T-helper 17 cell (primary cell): Measurements from ENCODE around the gene PUM1. TPM values are rescaled to one million over a fixed set of nuclear protein-coding genes. Genes with fewer than 3 reads are reported as not detected.

ENCODE experiments used
- ATAC-seq: fragments of 150-1000 bp; cut with Tn5 transposase; 2 replicates; pipeline ENCODE4 v1.10.0; 2021; ENCODE audit warnings: mild to moderate bottlenecking, moderate library complexity
- DNase-seq, 3 donors: peaks; one replicate each; pipeline versions ENCODE4 v3.0.0 to v3.0.0-alpha.2; 2020 to 2021
- H3K9me3 ChIP-seq: one replicate; pipeline ENCODE4 v1.7.0; 2013; ENCODE audit warnings: low read length, mild to moderate bottlenecking; ENCODE audit not compliant: control insufficient read depth, poor library complexity, severe bottlenecking
- H3K27ac Mint-ChIP-seq: one replicate; pipeline ENCODE4 v1.8.0; 2022; ENCODE audit warnings: mild to moderate bottlenecking, moderate library complexity, mixed read lengths
- H3K27me3 Mint-ChIP-seq: one replicate; pipeline ENCODE4 v1.8.0; 2022; ENCODE audit warnings: mixed read lengths
- H3K36me3 Mint-ChIP-seq: one replicate; pipeline ENCODE4 v1.8.0; 2022; ENCODE audit warnings: low read depth, mixed read lengths
- H3K4me1 Mint-ChIP-seq: one replicate; pipeline ENCODE4 v1.8.0; 2022; ENCODE audit warnings: mild to moderate bottlenecking, mixed read lengths
- H3K4me3 Mint-ChIP-seq: one replicate; pipeline ENCODE4 v1.8.0; 2022; ENCODE audit warnings: mild to moderate bottlenecking, moderate library complexity, mixed read lengths
- total RNA-seq, 4 donors: library from RNA in 2 of 4; stranded (reverse) in 2 of 4; gene quantifications; one replicate each; pipeline ENCODE4 v1.2.3 and lab custom pipeline; 2022 to 2026

PUM1 gene
- total RNA-seq, 2 donors from 2014 or later: 186 to 202 TPM

DNA sequence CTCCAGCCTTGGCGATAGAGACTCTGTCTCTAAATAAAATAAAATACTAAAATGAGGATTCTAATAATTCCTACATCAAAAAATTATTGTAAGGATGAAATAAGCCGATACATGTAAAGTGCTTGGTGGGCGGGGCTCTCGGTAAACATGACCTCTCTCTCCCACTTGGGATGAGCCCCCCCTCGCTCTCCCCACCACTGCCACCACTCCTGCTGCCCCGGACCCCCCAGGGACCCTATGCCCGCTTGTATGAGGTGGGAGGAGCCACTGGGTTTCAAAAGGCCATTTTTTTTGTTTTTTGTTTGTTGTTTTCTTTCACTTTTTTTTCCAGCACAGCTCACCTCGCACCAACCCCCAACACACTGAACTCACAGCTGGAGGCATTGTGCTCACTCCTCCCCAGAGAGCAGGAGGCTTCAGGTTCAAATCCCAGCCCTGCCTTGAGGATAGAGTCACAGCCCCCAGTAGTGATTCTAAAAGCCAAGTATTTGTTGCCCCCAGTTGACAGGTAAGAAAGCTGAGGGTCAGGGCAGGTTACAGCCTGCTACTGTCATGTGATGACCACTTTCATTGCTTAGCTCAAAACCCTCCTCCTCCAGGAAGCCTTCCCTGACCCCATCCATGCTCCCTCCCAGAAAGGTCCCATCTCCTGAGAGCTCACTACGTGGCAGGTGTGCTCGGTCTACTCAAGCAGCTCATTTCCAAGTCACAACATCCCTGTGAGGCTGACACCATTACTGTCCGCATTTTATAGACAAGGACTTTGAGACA, 161.1 kb downstream of the PUM1 start:
- H3K27ac Mint-ChIP-seq: no peak overlapping the region
- DNase-seq (no peak), ATAC-seq (no peak)
- H3K4me1 Mint-ChIP-seq: peaks cover 13% of the 10 kb centered on the region
- no peak overlapping the region for H3K4me3 Mint-ChIP-seq
- no peaks in the 10 kb centered on the region for H3K9me3 ChIP-seq
- H3K36me3 Mint-ChIP-seq: peaks cover 2% of the 10 kb centered on the region
- peaks cover 50% of the 10 kb centered on the region for H3K27me3 Mint-ChIP-seq

DNA sequence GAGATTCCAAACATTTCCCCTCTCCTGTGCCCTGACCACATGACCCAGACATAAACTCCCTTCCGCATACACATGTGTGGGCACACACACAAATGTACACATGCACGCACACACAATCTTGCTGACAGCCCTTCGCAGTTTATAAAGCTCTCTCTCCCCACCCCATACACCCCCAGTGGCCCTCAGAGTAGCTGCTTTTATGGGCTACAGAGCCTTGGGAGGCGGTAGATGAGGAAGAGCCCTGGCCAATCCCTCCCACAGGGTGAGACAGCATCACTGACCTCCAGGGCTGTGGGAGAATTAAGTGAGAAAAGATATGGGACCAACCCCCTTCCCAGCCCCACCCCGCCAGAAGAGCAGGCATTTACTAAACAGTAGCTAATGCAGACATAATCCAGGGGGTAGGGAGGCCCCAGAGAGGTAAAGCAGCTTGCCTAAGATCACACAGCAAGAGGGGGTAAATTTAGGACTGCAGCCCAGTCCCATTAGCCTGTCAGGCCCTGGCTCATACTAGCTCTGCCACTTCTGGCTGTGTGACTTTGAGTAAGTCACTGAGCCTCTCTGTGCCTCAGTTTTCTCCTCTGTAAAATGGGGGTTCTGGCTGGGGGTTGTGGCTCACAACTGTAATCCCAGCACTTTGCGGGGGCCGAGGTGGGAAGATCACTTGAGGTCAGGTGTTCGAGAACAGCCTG, 162.0 kb downstream of the PUM1 start:
- no peak overlapping the region for H3K27ac Mint-ChIP-seq
- peaks cover 47% of the 10 kb centered on the region for H3K27me3 Mint-ChIP-seq
- no peak for DNase-seq
- H3K4me3 Mint-ChIP-seq: no peak overlapping the region
- peaks cover 2% of the 10 kb centered on the region for H3K36me3 Mint-ChIP-seq
- no peaks in the 10 kb centered on the region for H3K9me3 ChIP-seq
- no peak for ATAC-seq
- H3K4me1 Mint-ChIP-seq: peaks cover 9% of the 10 kb centered on the region

- no peaks in the 10 kb centered on the region for H3K9me3 ChIP-seq
- Mint-ChIP-seq H3K4me3 (no peak overlapping the region), H3K36me3 (peaks cover 2% of the 10 kb centered on the region), H3K4me1 (peaks cover 9% of the 10 kb centered on the region), H3K27me3 (peaks cover 47% of the 10 kb centered on the region), H3K27ac (no peak overlapping the region)
- DNase-seq (no peak), ATAC-seq (no peak)
Observed at GRCh38 chr1:30902593-30903290, 162.8 kb downstream of the PUM1 start.

- no peak for ATAC-seq
- no peaks in the 10 kb centered on the region for H3K9me3 ChIP-seq
- peaks cover 6% of the 10 kb centered on the region for H3K4me1 Mint-ChIP-seq
Observed at GRCh38 chr1:30901798-30902581, 163.5 kb downstream of the PUM1 start.

DNA sequence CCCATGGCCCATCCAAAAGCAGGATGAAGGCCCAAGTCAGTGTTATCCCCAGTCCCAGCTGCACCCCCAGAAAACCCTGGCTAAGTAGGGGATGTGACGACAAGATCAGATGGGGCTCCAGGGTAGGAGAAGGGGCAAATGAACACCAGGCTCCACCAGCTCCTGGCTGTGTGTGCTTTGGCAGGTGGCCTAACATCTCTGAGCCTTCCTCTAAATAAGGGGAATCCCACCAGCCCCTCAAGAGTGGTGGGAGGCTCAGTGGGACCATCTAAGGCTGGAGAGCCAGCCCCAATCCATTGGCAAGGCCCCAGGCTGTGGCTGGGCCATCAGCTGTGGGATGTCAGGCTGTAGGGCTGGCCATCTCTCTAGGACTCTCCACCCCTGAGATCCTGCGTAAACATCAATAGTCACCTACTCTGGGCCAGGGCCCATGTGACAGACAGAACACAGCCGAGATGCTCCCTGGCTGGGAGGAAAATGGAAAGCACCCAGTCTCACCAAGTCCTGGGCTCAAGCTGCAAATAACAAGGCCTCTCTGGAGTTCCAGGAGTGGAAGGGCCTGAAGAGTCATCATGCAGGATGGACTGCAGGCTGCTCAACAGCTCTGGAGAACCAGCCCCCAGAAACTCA, 164.5 kb downstream of the PUM1 start:
- Mint-ChIP-seq H3K4me3 (no peak overlapping the region), H3K27me3 (peaks cover 43% of the 10 kb centered on the region), H3K4me1 (peaks cover 10% of the 10 kb centered on the region), H3K36me3 (peaks cover 2% of the 10 kb centered on the region), H3K27ac (no peak overlapping the region)
- no peaks in the 10 kb centered on the region for H3K9me3 ChIP-seq
- DNase-seq (no peak), ATAC-seq (no peak)

More at GRCh38 chr1:30901798-30902581, 163.5 kb downstream of the PUM1 start:
- peaks cover 40% of the 10 kb centered on the region for H3K27me3 Mint-ChIP-seq
- H3K36me3 Mint-ChIP-seq: peaks cover 2% of the 10 kb centered on the region
- no peak overlapping the region for H3K27ac Mint-ChIP-seq
- no peak overlapping the region for H3K4me3 Mint-ChIP-seq
- DNase-seq: no peak

- no peaks in the 10 kb centered on the region for H3K9me3 ChIP-seq
- H3K4me1 Mint-ChIP-seq: peaks cover 8% of the 10 kb centered on the region
- ATAC-seq (no peak), DNase-seq (no peak)
- no peak overlapping the region for H3K27ac Mint-ChIP-seq
- H3K27me3 Mint-ChIP-seq: peaks cover 38% of the 10 kb centered on the region
- peaks cover 2% of the 10 kb centered on the region for H3K36me3 Mint-ChIP-seq
- H3K4me3 Mint-ChIP-seq: no peak overlapping the region
Observed at GRCh38 chr1:30900486-30900885, 165.0 kb downstream of the PUM1 start.

DNA sequence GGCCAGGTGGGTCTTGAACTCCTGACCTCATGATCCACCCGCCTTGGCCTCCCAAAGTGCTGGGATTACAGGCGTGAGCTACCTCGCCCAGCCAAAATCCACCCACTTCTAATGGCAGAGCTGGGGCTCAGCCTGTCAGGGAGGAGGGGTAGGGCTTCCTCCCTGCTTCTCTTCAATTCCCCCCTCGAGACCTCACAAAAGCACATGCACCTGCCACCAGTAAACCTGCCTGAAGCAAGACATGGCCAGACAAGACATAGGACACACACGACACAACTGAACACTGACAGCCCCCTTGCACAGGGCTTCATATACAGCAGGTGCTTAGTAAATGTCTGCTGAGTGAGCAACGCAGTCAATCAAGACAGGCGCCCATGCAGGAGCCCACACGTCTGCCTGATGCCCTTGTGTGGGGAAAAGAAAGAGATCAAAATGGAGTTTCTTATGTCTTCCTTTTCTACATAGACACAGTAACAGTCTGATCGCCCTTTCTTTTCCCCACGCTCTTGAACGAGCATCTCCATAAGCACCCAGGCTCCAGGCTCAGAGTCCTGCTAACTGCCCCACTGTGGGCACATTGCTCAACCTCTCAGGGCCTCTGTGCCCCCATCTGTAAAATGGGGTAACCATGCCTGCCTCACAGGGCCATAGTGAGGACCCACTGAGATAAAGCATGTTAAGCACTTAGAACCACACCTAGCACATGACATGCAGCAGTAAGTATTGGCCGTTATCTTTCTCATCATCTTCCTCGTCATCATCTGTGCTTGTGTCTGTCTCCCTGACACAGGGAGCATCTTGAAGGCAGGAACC, 165.7 kb downstream of the PUM1 start:
- no peak for ATAC-seq
- no peak overlapping the region for H3K4me3 Mint-ChIP-seq
- no peak for DNase-seq
- H3K27ac Mint-ChIP-seq: no peak overlapping the region
- H3K27me3 Mint-ChIP-seq: peaks cover 36% of the 10 kb centered on the region
- no peaks in the 10 kb centered on the region for H3K9me3 ChIP-seq
- H3K36me3 Mint-ChIP-seq: peaks cover 2% of the 10 kb centered on the region
- H3K4me1 Mint-ChIP-seq: peaks cover 8% of the 10 kb centered on the region

DNA sequence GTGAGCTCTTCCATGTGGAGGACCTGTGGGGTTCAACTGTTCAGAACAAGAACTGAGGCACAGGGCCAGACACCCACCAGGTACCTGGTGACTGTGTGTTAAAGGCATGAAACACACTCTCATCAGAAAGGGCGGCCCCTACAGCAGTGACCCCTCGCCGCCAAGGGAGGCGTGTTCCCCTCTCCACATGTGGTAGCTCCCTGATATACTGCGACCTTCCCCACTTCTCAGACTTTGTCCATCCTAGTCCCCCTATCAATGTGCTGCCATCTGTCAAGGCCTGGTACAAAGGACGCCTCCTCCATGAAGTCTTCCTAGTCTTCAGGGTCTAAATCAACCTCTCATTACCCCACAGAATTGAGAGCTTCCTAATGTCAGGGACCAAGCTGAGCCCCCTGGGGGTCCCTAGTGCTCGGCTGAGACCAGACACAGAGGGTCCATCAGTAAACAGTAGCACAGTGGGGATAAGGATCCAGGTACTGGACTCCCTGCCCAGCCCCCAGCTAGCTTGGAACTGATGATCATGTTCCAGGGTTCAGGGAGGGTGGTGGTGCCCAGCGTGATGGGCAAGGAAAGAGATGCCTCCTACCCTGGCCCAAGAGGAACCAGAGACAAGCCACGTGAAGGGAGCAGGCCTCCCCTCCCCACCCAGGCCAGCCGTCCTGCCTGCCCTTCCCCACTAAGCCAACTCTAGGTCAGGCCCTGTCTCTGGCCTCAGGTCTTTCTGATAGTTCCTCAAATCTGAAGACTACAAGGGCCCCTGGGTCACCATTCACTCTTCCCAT, 167.3 kb downstream of the PUM1 start:
- ATAC-seq (no peak), DNase-seq (no peak)
- Mint-ChIP-seq H3K4me3 (no peak overlapping the region), H3K36me3 (peaks cover 2% of the 10 kb centered on the region), H3K4me1 (peaks cover 5% of the 10 kb centered on the region), H3K27me3 (peaks cover 32% of the 10 kb centered on the region), H3K27ac (no peak overlapping the region)
- no peaks in the 10 kb centered on the region for H3K9me3 ChIP-seq

DNA sequence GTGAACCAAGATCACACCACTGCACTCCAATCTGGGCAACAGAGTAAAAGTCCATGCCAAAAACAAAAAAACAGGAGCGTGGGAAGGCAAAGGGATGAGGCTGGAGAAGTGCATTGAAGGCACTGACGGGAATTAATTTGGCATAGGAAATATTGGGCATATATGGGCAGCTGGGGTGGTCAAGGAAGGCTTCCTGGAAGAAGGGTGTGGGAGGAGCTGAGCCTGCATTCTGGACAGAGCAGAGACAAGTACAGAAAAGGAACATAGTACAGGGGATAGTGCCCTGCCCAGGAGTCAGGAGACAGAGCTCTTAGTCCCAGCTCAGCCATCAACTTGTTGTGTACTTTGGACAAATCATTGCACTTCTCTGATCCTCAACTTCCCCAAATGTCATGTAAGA, 168.6 kb downstream of the PUM1 start:
- no peak overlapping the region for H3K4me3 Mint-ChIP-seq
- peaks cover 36% of the 10 kb centered on the region for H3K27me3 Mint-ChIP-seq
- no peak for ATAC-seq
- peaks cover 5% of the 10 kb centered on the region for H3K4me1 Mint-ChIP-seq
- peaks cover 2% of the 10 kb centered on the region for H3K36me3 Mint-ChIP-seq
- no peak for DNase-seq
- H3K27ac Mint-ChIP-seq: no peak overlapping the region
- H3K9me3 ChIP-seq: no peaks in the 10 kb centered on the region

- Mint-ChIP-seq H3K4me3 (no peak overlapping the region), H3K36me3 (peaks cover 2% of the 10 kb centered on the region), H3K4me1 (peaks cover 5% of the 10 kb centered on the region), H3K27me3 (peaks cover 37% of the 10 kb centered on the region), H3K27ac (peak overlapping the region; percentile 59)
- ATAC-seq (no peak), DNase-seq (no peak)
- H3K9me3 ChIP-seq: no peaks in the 10 kb centered on the region
Observed at GRCh38 chr1:30895944-30896660, 169.4 kb downstream of the PUM1 start.

DNA sequence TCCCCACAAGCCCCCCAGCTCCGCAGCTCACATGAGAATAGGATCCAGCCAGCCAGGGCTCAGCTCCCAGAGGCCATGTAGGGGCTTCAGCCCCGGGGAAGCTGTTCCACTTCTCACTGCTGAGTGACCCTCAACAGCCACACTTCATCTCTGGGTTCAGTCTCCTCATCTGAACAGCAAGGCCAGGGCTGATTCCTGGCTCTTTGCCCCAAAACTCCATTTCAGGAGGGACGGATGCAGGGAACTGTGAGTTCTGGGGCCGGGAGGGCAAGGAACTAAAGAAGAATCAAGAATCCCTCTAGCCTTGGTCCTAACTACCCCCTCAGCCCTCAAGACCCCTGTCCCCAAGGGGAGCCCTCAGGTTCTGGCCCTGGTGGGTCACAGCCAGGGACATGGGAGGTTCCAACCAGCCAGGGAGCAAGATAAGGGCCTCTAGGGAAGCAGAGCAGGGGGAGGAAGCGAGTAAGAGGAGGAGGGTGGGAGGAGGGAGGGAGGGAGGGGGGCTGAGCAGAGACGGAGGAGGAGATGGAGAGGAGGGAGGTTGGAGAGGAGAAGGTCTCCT, 170.1 kb downstream of the PUM1 start:
- H3K27ac Mint-ChIP-seq: peak overlapping the region; percentile 59
- no peak for DNase-seq
- H3K4me3 Mint-ChIP-seq: no peak overlapping the region
- H3K4me1 Mint-ChIP-seq: peaks cover 5% of the 10 kb centered on the region
- no peaks in the 10 kb centered on the region for H3K9me3 ChIP-seq
- ATAC-seq: no peak
- H3K27me3 Mint-ChIP-seq: peaks cover 37% of the 10 kb centered on the region
- H3K36me3 Mint-ChIP-seq: peaks cover 2% of the 10 kb centered on the region
